Midbrain (tissue), 1 donor: ENCODE results near the gene MOSPD3.
A peak's percentile ranks its signal among the peaks of the same experiment; 100 is the strongest.
"Not testable (repeated sequence)": the region's sequence is repeated elsewhere in the genome, so short reads cannot be mapped to it uniquely, and the experiment has no call there.

ENCODE experiments used
- DNase-seq: peaks from one replicate; lab custom pipeline; 2025; lab: John Stamatoyannopoulos, UW

Gene MOSPD3, protein sequence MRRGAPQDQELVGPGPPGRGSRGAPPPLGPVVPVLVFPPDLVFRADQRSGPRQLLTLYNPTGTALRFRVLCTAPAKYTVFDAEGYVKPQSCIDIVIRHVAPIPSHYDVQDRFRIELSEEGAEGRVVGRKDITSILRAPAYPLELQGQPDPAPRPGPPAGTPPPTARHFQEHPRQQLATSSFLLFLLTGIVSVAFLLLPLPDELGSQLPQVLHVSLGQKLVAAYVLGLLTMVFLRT

DNA sequence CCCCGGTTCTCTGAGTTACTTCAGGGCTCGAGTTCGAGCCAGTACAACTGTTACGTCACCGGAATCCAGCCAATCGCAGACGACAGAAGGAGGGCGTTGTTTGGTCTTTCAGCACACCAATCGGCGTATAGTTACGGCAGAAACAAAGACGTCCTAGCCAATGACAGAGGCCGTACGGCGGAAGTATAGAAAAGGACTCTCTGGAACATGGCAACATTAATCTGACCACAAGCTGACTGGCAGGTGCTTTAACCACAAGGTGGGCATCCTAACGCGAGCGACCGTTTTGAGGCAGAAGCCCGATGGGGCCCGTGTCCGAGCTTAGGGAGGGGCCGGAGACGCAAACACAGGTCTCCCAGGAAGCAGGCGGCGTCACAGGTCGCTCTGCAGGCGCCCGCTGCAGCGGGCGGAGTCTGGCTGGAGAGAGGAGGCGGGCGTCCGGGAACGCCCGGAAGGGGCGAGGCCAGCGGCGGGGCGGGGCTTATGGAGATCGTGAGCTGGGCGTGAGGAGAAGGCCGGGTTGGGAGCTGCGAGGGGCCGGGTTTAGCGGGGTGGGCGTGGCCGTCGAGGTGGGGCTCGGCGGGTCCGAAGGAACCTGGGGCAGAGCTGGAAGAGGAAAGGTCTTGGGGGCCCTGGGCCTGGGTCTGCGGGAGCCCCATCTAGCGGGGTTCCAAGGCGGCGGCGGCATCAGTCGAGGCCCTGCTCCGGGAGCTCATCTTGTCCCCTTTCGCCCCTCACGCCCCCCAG is at the start of gene MOSPD3:
MOSPD3 (plus strand) TSS at position 558 of the 747 bp plus-strand sequence. CDS start 252 bp downstream, outside the sequence.
- DNase-seq: peak; percentile 99

GRCh38 chr7:100563100-100563564 is 49.2 kb upstream of the MOSPD3 start:
- DNase-seq: no peak

- DNase-seq: peak; percentile 77
Observed at GRCh38 chr7:100563809-100564400, 48.4 kb upstream of the MOSPD3 start.

DNA sequence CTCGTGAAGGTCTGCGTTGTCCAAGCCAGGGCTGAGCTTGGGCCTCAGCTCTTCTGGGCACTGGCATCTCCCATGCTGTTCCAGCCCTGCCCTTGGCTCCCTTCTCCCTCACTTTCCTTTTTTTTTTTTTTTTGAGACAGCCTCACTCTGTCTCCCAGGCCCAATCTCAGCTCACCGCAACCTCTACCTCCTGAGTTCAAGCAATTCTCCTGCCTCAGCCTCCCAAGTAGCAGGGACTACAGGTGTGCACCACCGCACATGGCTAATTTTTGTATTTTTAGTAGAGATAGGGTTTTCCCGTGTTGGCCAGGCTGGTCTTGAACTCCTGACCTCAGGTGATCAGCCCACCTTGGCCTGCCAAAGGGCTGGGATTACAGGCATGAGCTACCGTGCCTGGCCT is 47.9 kb upstream of the MOSPD3 start:
- DNase-seq: not testable (repeated sequence)

GRCh38 chr7:100565133-100565571 is 47.2 kb upstream of the MOSPD3 start:
- no peak for DNase-seq

- no peak for DNase-seq
Observed at GRCh38 chr7:100566018-100566531, 46.3 kb upstream of the MOSPD3 start.

DNA sequence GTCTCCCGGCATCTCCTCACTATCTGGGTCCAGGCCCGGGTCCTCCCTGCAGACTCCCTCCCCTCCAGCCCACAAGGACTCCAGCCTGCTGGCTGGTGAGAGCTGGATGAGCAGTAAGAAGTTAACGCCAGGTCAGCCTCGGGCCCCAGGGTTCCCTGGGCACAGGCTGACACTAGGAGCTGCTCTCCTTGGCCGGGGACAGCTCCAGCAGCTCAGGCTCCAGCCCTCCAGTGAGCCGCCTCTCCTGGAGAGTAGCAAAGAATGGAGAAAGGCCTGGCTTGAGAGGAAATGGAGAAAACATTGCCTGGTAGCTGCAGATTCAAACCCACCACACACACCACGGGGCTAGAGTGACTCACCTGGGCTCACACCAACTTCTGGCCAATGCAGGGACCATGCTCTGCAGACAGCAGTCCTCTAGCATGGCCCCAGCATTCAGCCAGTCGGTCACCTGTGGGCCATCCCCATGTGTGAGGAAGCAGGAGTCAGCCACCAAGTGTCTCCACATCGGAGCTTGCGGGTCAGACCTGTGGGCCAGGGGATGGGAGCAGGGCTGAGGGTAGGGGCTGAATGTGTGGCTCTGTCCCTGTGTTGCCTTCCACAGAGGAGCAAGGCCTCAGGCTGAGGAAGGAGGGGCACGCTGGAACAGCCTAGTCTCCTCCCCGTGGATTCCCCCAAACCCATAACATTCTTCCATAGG is 45.2 kb upstream of the MOSPD3 start:
- no peak for DNase-seq

DNA sequence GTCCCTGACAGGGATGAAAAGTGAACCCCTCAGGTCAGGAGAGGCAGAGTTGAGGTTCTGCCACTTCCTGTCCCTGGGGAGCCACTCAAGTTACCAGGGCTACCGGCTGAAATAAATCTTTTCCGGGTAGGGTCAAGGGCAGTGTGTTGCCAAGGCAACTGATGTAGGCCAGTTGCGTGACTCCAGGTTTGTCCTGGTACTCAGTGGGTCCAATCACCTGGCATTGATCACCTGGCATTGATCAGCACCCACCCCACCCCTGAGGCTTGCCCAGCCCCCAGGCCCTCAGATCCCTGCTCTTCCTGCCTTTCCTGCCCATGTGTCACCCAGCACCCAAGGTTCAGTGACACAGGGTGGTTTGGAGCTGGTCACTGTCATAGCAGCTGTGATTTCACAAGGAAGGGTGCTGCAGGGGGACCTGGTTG is 44.6 kb upstream of the MOSPD3 start:
- DNase-seq: no peak

GRCh38 chr7:100568176-100568895 is 44.0 kb upstream of the MOSPD3 start:
- DNase-seq: no peak

GRCh38 chr7:100568896-100569844 is 43.2 kb upstream of the MOSPD3 start:
- peak; percentile 68 for DNase-seq

DNA sequence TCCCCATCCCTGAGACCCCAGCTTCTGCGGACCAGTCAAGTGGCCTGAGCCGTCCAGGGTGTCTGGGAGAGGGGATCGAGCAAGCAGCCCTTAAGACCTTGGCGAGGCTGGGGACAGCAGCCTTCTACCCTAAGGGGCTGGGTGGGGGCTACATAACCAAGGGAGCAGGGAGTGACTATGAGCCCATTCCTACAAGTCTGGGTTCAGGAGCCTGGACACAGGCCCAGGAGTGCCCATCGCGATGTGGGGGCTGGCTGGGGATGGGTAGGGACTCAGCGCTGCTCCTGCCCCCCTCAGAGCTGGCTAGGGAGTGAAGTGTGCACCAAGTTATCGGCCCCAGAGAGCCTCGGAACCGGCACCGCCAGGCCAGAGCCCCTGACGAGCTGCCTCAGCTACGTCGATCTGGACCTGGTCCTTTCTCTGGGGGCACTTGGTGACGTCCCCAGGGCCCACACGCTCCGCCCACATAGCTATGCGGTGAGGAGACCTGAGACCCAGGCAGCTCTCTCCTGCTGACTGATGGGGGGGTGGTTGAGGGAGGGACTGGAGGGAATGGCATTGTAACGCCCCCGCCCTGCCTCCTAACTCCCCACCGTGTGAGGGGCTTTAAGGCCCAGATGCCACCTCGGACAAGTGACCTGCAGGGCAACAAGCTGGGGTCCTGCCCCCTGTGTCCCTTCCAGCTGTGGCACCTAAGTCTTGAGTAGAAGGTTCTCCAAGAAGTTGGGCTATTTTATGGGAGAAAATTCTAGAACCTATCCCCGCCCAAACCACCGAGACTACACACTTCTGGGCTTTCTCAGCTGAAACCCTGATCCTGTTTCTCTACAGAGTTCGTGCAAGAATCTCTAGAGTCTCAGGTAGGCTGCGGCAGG is 41.1 kb upstream of the MOSPD3 start:
- DNase-seq: no peak

GRCh38 chr7:100571829-100572116 is 40.6 kb upstream of the MOSPD3 start:
- no peak for DNase-seq

- DNase-seq: no peak
Observed at GRCh38 chr7:100572281-100572948, 39.9 kb upstream of the MOSPD3 start.

GRCh38 chr7:100572949-100573675 is 39.2 kb upstream of the MOSPD3 start:
- no peak for DNase-seq

GRCh38 chr7:100573691-100574361 is 38.5 kb upstream of the MOSPD3 start, which contains the start of gene SAP25:
TSS of gene SAP25 (minus strand) at chr7:100573900. CDS start at chr7:100573742, 158 bp downstream.
- no peak for DNase-seq

- DNase-seq: no peak
Observed at GRCh38 chr7:100574362-100575205, 37.8 kb upstream of the MOSPD3 start.
